NCI-H82 treated with DMSO at 0.1 percent for 48 hours (cell line): Measurements from ENCODE around the gene ZNF423.
A peak's percentile ranks its signal among the peaks of the same experiment; 100 is the strongest.
"Not testable (repeated sequence)": the region's sequence is repeated elsewhere in the genome, so short reads cannot be mapped to it uniquely, and the experiment has no call there.

Experiments
- DNase-seq: peaks from one replicate; lab custom pipeline; 2025; ENCODE audit not compliant: unreplicated experiment; lab: John Stamatoyannopoulos, UW

ZNF423 gene

DNA sequence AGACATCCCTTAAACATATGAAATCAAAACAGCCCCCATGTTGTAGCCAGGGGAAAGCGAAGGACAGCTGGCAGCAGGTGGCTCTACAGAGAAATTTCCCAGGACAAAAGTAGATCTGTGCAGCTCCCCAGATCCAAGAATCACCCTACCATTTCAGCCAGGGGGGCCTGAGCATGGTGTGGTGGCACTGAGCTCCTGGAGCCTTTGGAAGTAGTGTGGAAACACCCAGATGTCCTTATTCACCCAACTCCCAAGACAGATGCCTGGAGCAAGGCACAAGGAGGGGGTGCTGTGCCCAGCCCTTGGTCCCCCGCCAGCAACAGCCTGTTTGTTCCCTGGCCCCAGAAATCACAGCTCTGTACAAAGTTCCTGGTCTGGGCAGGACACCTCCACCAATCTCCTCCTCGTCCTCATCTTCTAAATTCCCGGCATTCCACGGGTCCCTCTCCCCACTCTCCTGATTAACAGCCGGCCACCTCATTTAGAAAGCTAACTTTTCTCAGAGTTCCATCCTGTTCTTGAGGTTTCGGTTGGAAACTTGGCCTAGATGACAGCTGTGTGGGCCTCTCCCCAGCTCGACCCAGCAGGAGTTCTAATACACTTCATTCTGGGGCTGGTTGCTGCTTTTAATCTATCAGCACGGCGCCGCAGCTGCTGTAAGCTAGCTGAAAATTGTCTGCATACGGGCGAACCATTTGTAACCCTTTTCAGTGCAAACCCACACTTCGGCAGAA, 291.2 kb downstream of the ZNF423 start:
- DNase-seq: no peak

- DNase-seq: no peak
Measured at GRCh38 chr16:49563666-49564065, 292.2 kb downstream of the ZNF423 start.

GRCh38 chr16:49562894-49563293, 293.0 kb downstream of the ZNF423 start:
- DNase-seq: not testable (repeated sequence)

DNA sequence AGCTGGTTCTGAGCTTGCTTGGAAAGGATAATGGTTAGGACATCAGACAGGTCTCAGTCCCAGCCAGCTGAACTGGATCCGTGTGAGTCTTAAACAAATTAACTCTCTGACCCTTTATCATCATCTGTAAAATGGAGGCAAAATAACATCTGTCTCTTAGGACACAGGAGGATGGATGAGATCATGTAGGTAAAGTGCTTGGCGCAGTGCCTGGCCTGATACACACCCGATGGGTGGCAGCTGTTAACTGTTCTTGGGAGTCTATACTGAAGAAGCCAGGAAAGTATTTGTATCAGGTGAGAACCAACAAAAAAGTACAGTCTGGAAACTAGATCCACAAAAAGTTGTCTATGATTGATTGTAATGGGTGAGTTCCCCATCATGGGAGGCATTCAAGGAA, 293.7 kb downstream of the ZNF423 start:
- peak; percentile 3 for DNase-seq

DNA sequence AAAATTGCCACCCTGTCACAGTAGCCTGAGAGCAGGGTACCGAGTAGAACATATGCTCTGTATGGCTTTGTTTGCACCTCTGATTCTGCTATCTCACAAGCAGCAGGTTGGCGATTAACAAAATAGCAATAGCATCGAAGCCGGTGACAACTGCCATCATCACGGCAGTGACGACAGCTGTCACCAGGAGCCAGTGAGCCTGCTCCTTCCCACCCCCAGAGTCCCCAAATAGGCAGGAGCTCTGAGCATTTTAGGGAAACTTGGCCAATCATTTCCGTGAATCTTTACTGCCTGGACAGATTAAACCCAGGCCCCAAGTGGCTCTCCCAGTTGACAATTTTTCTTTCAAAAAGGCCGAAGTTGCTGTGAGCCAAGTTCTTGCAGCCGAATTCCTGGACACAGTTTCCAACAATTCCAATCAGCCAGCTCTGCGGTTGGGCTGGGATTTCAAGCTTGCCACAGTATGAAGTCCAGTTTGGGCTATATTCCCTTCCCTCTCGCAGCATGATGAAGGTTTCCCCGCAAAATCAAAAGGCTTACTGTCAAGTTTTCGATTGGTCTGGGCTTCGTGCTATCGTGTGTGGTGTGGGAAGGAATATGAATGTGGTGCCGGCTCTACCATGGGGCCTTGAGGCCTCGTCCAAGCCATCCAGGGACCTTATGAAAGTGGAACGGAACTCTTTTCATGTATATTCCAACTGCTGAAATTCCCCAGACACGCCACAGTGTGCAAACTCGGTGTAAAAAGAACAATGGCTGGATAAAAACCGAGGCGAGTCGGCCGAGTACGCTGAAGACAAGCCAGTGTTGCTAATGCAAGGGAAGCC, 295.7 kb downstream of the ZNF423 start:
- no peak for DNase-seq

DNA sequence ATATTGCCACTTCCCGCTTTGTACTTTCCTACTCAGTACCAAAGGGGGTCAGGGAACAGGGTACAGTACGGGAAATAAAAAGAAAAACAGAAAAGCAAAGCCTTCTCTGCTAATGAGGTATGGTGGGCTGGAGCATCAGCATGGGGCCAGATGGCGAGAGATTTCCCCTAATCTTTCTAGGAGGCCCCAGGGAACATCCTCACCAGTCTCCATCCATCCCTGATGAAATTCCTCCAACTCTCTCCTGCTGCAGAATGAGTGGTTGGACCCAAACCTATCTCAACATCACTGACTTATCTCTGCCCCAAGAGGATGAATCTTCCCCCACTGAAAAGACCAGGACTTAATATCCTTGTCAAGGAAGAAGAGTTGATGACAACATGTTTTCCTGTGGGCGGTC, 296.7 kb downstream of the ZNF423 start:
- DNase-seq: peak; percentile 16

DNA sequence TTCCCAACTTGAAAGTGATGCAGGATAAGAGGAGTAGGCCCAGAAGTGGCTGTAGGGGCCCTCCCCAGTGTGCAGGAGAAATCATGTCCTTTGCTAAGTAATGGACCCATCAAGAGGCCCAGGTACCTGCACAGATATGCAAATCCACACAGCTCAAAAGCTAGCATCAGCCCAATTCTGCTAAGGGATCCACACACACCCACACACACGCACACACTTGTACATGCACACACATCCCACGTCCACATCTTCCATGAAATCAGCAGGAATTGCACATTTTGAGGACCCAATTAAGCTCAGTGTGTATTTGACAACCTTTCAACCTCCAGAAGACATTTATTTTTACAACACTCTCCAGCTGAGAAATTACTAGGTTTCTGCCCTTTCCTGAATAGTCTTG, 297.5 kb downstream of the ZNF423 start:
- no peak for DNase-seq

- DNase-seq: peak; percentile 82
Measured at GRCh38 chr16:49556606-49557446, 299.1 kb downstream of the ZNF423 start.

- DNase-seq: no peak
Measured at GRCh38 chr16:49556249-49556605, 299.7 kb downstream of the ZNF423 start.

GRCh38 chr16:49554681-49555080, 301.2 kb downstream of the ZNF423 start:
- DNase-seq: no peak

DNA sequence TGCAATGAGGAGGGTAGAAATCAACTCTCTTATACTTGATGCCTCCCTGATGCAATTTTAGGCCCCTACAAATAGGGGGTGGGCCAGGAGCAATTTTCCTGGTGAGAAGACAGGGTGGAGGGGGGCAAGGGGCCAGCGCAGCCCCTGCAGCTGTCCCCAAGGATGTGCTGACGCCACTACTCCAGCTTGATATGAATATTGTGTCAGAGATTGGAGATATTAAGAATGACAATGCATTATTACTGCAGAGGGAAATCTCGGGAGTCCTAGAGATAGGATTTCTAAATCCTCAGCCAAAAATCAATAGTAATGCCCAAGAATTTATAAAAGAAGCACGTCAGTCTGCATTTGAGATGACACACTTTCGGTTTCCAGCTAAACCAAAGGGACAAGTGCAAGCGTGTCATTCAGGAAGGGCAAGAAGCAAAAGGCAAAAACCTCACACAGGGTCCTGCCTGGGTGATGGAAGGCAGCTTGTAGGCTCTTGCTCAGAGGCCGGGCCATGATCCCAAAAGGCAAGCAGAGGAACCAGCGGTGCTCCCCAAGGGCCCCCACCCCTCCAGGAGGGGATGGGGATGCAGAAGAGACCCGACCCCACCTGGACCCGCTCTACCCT, 303.5 kb downstream of the ZNF423 start:
- DNase-seq: no peak

DNA sequence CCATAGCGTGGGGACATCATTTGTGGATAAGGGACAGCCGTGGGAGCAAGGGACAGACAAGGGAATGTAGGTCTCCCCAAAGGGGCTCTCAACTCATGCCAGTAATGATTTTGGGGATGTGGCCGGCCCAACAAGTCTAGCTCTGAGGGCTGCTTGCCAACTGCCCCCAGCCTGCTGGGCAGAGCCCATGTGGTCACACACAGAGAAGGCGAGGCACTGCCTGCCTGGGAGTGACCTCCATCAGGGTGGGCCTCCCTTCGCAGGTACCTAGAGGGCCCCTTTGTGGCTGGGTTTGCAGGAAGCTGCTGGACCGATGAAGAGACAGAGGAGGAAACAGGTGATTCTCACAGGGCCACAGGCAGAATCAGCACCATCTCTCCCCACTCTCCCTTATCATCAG, 305.2 kb downstream of the ZNF423 start:
- no peak for DNase-seq

- no peak for DNase-seq
Measured at GRCh38 chr16:49550140-49550539, 305.8 kb downstream of the ZNF423 start.

DNA sequence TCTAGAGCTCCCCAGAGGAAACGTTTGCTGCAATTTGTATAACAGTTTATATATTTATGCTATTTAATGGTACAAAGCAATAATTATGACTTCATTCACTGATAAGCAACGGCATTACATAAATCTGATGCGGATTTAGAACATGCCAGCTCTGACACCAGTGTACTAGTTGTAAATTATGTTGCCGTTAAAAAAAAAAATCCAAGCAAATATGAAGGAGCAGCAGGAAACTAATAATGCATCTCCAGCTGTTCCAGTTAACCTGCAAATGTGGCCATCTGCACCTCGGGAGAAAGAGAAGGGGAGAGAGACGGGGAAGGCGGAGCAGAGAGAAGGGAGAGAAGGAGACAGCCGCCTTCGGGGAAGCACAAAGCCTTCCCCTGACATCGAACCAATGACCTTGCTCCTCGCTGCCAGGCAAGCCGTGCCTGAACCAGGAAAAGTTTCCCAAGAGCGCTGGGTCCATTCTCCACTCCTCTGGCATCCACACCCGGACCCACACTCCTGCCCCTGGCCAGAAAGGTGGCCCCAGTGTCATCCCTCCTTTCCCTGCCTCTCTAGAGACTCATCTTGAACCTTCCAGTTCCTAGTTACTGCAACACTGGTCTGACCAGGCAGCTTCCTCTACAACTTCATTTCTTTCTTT, 307.5 kb downstream of the ZNF423 start:
- DNase-seq: no peak

DNA sequence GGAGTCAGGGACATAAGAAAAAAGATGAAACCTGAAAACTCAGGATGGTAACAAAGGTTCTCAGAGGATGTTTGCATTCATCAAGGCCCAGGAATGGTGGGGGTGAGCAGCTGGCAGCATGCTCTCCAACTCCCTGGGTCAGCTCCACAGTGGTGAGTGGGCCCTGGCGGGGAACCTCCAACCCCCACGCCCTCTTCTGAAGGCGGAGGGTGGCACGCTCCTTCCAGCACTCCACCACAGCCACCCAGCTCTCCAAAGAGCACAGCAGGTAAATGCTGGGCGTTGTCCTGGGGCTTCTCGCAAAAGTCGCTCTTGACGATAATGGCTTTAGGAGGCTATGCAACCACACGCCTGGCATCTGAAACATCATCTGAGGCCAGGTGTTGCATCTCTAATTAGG, 308.5 kb downstream of the ZNF423 start:
- no peak for DNase-seq

GRCh38 chr16:49546735-49547134, 309.2 kb downstream of the ZNF423 start:
- DNase-seq: no peak

- no peak for DNase-seq
Measured at GRCh38 chr16:49545741-49546448, 310.0 kb downstream of the ZNF423 start.

- DNase-seq: no peak
Measured at GRCh38 chr16:49545243-49545642, 310.7 kb downstream of the ZNF423 start.

- DNase-seq: no peak
Measured at GRCh38 chr16:49544828-49545227, 311.1 kb downstream of the ZNF423 start.

DNA sequence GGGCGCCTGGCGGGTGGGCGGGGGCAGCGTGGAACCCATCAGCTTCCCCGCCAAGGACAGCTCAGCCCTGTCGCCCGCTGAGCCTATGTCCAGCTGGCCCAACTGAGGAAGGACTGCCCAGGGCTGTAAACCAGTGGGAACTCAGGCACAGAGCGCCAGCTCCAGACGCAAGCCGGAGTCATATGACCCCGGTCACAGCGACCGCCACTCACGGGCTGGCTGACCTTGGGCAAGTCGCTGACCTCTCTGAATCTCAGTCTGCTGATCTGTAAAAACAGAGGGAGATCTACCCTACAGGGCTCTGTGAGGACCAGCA, 312.3 kb downstream of the ZNF423 start:
- DNase-seq: no peak
